NB4 (cell line): ENCODE measurements around the gene PPTC7.

ENCODE experiments used
- POLR2A ChIP-seq: IDR thresholded peaks from 2 replicates; pipeline ENCODE4 v1.6.1; 2011; ENCODE audit warnings: mild to moderate bottlenecking; ENCODE audit not compliant: insufficient read length; ENCODE audit errors: extremely low read depth
- TF ChIP-seq, protein P1 (sequence below): IDR thresholded peaks from one replicate; pipeline ENCODE4 v1.5.1; 2012; ENCODE audit warnings: low read depth, low read length
- TF ChIP-seq, protein P2 (sequence below): IDR thresholded peaks from 2 replicates; pipeline ENCODE4 v1.6.1; 2011; ENCODE audit warnings: low read depth, low read length

DNA sequence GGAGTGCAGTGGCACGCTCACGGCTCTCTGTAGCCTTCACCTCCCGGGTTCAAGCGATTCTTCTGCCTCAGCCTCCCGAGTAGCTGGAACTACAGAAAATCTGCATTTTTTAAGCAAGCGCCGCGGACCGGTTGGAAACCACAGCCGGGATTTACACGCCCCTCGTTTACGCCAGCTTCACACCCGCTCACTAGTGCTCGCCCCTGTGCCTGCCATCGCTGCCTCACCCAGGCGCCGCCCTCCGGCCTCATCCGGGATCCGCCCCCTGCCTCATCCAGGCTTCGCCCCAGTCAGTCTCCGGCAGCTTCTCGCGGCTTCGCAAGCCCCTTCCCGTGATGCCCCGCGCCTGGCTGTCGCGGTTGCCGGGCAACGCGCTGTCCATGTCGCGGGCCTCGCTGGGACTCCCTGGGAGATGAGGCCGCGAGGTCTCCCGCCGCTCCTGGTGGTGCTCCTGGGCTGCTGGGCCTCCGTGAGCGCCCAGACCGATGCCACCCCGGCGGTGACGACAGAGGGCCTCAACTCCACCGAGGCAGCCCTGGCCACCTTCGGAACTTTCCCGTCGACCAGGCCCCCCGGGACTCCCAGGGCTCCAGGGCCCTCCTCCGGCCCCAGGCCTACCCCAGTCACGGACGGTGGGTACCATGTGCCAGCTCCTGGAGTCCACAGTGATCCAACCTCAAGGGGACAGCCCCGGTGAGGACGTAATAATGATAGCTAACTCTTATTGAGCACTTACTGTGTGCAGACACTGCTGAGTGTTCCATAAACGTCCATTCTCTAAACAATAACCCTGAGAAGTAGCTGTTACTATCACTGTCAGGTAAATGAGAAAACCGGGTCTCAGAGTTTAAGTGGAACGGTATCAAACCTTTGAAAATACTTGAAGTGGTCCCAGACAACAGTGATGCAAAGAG is 30.9 kb upstream of the PPTC7 start, which contains the start of gene TCTN1:
- TF ChIP-seq, protein P1, sequence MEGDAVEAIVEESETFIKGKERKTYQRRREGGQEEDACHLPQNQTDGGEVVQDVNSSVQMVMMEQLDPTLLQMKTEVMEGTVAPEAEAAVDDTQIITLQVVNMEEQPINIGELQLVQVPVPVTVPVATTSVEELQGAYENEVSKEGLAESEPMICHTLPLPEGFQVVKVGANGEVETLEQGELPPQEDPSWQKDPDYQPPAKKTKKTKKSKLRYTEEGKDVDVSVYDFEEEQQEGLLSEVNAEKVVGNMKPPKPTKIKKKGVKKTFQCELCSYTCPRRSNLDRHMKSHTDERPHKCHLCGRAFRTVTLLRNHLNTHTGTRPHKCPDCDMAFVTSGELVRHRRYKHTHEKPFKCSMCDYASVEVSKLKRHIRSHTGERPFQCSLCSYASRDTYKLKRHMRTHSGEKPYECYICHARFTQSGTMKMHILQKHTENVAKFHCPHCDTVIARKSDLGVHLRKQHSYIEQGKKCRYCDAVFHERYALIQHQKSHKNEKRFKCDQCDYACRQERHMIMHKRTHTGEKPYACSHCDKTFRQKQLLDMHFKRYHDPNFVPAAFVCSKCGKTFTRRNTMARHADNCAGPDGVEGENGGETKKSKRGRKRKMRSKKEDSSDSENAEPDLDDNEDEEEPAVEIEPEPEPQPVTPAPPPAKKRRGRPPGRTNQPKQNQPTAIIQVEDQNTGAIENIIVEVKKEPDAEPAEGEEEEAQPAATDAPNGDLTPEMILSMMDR, result no peak
- TF ChIP-seq, protein P2, sequence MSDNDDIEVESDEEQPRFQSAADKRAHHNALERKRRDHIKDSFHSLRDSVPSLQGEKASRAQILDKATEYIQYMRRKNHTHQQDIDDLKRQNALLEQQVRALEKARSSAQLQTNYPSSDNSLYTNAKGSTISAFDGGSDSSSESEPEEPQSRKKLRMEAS, result no peak; the same call in 1 of the 2 replicates
- TF ChIP-seq POLR2A, result peak; percentile 91
